Keratinocyte (primary cell): ENCODE data around the gene CRIP3.

Source experiments
- CTCF ChIP-seq, 3 experiments: IDR thresholded peaks in 1 of 3; conservative IDR thresholded peaks in 1 of 3; optimal IDR thresholded peaks in 1 of 3; 2 replicates in 2 of 3; 3 replicates in 1 of 3; pipeline versions ENCODE3 to v1.5.1; 2011; ENCODE audit warnings: low read length in 3 of 3, mild to moderate bottlenecking in 3 of 3, moderate library complexity in 2 of 3, control low read depth in 1 of 3, inconsistent platforms in 1 of 3; ENCODE audit not compliant: insufficient read depth in 2 of 3; ENCODE audit errors: extremely low read depth in 1 of 3
- EZH2 ChIP-seq: IDR thresholded peaks from one replicate; pipeline ENCODE4 v1.6.1; 2012; ENCODE audit warnings: inconsistent platforms, mild to moderate bottlenecking, low read length, moderate library complexity

- TF ChIP-seq EZH2 (no peak), CTCF (optimal IDR thresholded peaks at IDR 0.05 in 1 of 3, IDR thresholded peaks at IDR 0.05 in 1 of 3, conservative IDR thresholded peaks at IDR 0.05 in 1 of 3; ENCODE audit: extremely low read depth in 1 of 3, insufficient read depth in 2 of 3, low read length in 3 of 3) (no peak)
Observed at GRCh38 chr6:43310134-43310533, 1.5 kb upstream of the CRIP3 start.
